Measurements from ENCODE around the gene CADPS. TPM values are rescaled to one million over a fixed set of nuclear protein-coding genes. Genes with fewer than 3 reads are reported as not detected.

The CADPS gene
- polyA plus RNA-seq, 1 of the 3 experiments (the other 2 are of a cell fraction): 5.8 TPM

GRCh38 chr3:62368705-62369475 lies 506.3 kb downstream of the CADPS start:
- no peaks in the 10 kb centered on the region for H3K9me3 ChIP-seq
- ChIA-PET CTCF (interaction anchor here (0.6 to 2.3 kb wide), 10 partner anchors 12 to 190 kb away, joined by 3 to 8 read pairs (median 4); no protein-coding TSS in a partner anchor), POLR2A (no interaction called here)
- peaks cover 70% of the 10 kb centered on the region for H3K27me3 ChIP-seq (ENCODE audit: insufficient read depth)
- peaks cover 0 to 5% of the 10 kb centered on the region in 2 experiments; a peak in 1 of 4 replicates for H3K4me1 ChIP-seq (ENCODE audit: control insufficient read depth in 1 of 2, insufficient read depth in 2 of 2, low read depth in 1 of 2, low read length in 1 of 2)
- no peaks in the 10 kb centered on the region for H3K79me2 ChIP-seq (ENCODE audit: insufficient read depth)
- H3K36me3 ChIP-seq (replicated peaks in 1 of 2; ENCODE audit: control insufficient read depth in 1 of 2, insufficient read depth in 2 of 2, low read length in 1 of 2): no peaks in the 10 kb centered on the region
- DNase-seq: peak; percentile 56
- no peak overlapping the region for H3K27ac ChIP-seq (ENCODE audit: low read depth in 2 of 2, low read length in 1 of 2)
- peak overlapping the region; percentile 11 to 24; a peak in 1 of 4 replicates for H3K4me3 ChIP-seq (ENCODE audit: low read depth in 2 of 2, low read length in 1 of 2)
- H4K20me1 ChIP-seq (ENCODE audit: insufficient read depth): no peaks in the 10 kb centered on the region
- no peak overlapping the region for H2AFZ ChIP-seq (ENCODE audit: low read depth)
- peak overlapping the region; percentile 44 for H3K4me2 ChIP-seq
- H3K9me2 ChIP-seq: no peaks in the 10 kb centered on the region
- TF ChIP-seq CTCF (IDR thresholded peaks at IDR 0.05) (peak; percentile 31), SIN3A (IDR thresholded peaks at IDR 0.05; ENCODE audit: borderline replicate concordance, low read depth, low read length) (no peak)
- no peaks in the 10 kb centered on the region for H3F3A ChIP-seq (replicated peaks; ENCODE audit: insufficient read depth)
- WGBS (ENCODE audit: low lambda C conversion rate): 8% methylated on average over 46 of the region's 58 CpGs
- no peak overlapping the region for H3K9ac ChIP-seq

DNA sequence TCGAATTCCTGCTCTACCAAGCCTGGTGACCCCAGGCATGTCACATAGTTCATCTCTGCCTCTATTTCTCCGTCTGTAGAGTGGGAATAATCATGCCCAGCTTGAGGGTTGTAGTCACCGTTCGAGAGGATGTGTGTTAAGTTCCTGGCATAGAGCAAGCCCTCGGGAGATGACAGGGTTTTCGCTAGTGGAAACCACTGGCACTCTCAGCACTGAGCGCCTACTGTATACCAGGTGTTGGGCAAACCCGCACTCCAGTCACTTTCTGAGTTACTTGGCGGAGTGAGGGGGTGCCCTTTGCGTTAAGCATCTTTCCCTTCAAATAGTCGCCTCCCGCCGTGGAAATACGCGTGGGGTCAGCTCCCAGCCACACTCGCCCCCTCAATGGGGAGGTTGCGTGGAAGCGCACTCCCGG lies 506.9 kb downstream of the CADPS start:
- CTCF ChIA-PET: interaction anchor here (0.8 to 2.3 kb wide), 7 partner anchors 15 to 191 kb away, joined by 3 to 8 read pairs (median 4); no protein-coding TSS in a partner anchor

More for the DNA sequence above, 506.9 kb downstream of the CADPS start:
- H3K36me3 ChIP-seq (replicated peaks in 1 of 2; ENCODE audit: control insufficient read depth in 1 of 2, insufficient read depth in 2 of 2, low read length in 1 of 2): no peaks in the 10 kb centered on the region
- DNase-seq: no peak
- H3F3A ChIP-seq (replicated peaks; ENCODE audit: insufficient read depth): no peaks in the 10 kb centered on the region
- POLR2A ChIA-PET: no interaction called here
- H3K27me3 ChIP-seq (ENCODE audit: insufficient read depth): peaks cover 65% of the 10 kb centered on the region
- TF ChIP-seq FOXM1 (IDR thresholded peaks at IDR 0.05; ENCODE audit: low read depth) (no peak), CHD2 (IDR thresholded peaks at IDR 0.05; ENCODE audit: low read length, partially characterized antibody) (no peak), FOSL2 (IDR thresholded peaks at IDR 0.05; ENCODE audit: borderline replicate concordance, low read depth) (no peak), FOXJ3 (CRISPR knock-in tag; IDR thresholded peaks at IDR 0.05) (no peak), JUND (IDR thresholded peaks at IDR 0.05) (no peak), NRF1 (IDR thresholded peaks at IDR 0.05; ENCODE audit: low read depth, low read length) (no peak), MXI1 (IDR thresholded peaks at IDR 0.05; ENCODE audit: low read depth, low read length) (no peak), USF1 (IDR thresholded peaks at IDR 0.05; ENCODE audit: borderline replicate concordance, low read depth) (no peak)
- TF ChIP-seq, protein P1, sequence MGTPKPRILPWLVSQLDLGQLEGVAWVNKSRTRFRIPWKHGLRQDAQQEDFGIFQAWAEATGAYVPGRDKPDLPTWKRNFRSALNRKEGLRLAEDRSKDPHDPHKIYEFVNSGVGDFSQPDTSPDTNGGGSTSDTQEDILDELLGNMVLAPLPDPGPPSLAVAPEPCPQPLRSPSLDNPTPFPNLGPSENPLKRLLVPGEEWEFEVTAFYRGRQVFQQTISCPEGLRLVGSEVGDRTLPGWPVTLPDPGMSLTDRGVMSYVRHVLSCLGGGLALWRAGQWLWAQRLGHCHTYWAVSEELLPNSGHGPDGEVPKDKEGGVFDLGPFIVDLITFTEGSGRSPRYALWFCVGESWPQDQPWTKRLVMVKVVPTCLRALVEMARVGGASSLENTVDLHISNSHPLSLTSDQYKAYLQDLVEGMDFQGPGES (IDR thresholded peaks at IDR 0.05; ENCODE audit: low read depth, low read length): no peak
- H3K9me2 ChIP-seq: no peaks in the 10 kb centered on the region
- no peak overlapping the region for H3K4me3 ChIP-seq (ENCODE audit: low read depth in 2 of 2, low read length in 1 of 2)
- WGBS (ENCODE audit: low lambda C conversion rate): 9% methylated on average over 6 of the region's 19 CpGs
- H3K9me3 ChIP-seq: no peaks in the 10 kb centered on the region
- no peaks in the 10 kb centered on the region for H4K20me1 ChIP-seq (ENCODE audit: insufficient read depth)
- H3K27ac ChIP-seq (ENCODE audit: low read depth in 2 of 2, low read length in 1 of 2): no peak overlapping the region
- H3K79me2 ChIP-seq (ENCODE audit: insufficient read depth): no peaks in the 10 kb centered on the region
- peaks cover 0 to 5% of the 10 kb centered on the region in 2 experiments; a peak in 1 of 4 replicates for H3K4me1 ChIP-seq (ENCODE audit: control insufficient read depth in 1 of 2, insufficient read depth in 2 of 2, low read depth in 1 of 2, low read length in 1 of 2)
- H3K9ac ChIP-seq: no peak overlapping the region
- peak overlapping the region; percentile 44; the same call in 1 of the 2 replicates for H3K4me2 ChIP-seq
- no peak overlapping the region for H2AFZ ChIP-seq (ENCODE audit: low read depth)

Data from SK-N-SH (cell line).